Myometrial cell (primary cell): ENCODE results near the gene SLC17A9. TPM values are rescaled to one million over a fixed set of nuclear protein-coding genes. Genes with fewer than 3 reads are reported as not detected.

ENCODE experiments used
- total RNA-seq: library from RNA; depleted of rRNA; stranded (reverse); fragments of >200 nt; gene quantifications from 2 replicates; pipeline ENCODE4 v1.2.3, GENCODE V29; 2015

The SLC17A9 gene, protein sequence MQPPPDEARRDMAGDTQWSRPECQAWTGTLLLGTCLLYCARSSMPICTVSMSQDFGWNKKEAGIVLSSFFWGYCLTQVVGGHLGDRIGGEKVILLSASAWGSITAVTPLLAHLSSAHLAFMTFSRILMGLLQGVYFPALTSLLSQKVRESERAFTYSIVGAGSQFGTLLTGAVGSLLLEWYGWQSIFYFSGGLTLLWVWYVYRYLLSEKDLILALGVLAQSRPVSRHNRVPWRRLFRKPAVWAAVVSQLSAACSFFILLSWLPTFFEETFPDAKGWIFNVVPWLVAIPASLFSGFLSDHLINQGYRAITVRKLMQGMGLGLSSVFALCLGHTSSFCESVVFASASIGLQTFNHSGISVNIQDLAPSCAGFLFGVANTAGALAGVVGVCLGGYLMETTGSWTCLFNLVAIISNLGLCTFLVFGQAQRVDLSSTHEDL
- 26.1 and 36.3 TPM in 2 replicates for total RNA-seq

DNA sequence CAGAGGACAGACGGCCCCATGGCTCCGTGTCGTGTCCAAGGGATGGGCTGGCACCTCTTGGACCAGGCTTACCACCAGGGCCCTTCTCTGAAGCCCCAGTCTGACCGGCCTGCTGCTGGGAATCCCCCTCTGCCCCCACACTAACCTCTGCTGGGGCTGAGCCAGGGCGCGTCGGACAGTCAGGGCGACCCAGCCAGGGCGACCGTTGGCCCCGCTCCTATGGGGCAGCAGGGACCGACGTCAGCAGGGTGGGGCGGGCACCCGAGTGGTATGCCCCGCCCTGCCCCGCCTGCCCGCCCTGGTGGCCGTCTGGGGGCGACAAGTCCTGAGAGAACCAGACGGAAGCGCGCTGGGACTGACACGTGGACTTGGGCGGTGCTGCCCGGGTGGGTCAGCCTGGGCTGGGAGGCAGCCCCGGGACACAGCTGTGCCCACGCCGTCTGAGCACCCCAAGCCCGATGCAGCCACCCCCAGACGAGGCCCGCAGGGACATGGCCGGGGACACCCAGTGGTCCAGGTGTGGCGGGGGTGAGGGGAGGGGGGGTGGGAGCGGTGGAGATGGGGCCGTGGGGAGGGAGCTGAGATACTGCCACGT lies at the start of gene SLC17A9:
Gene SLC17A9, plus strand, starts transcription at position 337 of the 595 bp plus-strand sequence. Its CDS starts 122 bp downstream, at position 459.

DNA sequence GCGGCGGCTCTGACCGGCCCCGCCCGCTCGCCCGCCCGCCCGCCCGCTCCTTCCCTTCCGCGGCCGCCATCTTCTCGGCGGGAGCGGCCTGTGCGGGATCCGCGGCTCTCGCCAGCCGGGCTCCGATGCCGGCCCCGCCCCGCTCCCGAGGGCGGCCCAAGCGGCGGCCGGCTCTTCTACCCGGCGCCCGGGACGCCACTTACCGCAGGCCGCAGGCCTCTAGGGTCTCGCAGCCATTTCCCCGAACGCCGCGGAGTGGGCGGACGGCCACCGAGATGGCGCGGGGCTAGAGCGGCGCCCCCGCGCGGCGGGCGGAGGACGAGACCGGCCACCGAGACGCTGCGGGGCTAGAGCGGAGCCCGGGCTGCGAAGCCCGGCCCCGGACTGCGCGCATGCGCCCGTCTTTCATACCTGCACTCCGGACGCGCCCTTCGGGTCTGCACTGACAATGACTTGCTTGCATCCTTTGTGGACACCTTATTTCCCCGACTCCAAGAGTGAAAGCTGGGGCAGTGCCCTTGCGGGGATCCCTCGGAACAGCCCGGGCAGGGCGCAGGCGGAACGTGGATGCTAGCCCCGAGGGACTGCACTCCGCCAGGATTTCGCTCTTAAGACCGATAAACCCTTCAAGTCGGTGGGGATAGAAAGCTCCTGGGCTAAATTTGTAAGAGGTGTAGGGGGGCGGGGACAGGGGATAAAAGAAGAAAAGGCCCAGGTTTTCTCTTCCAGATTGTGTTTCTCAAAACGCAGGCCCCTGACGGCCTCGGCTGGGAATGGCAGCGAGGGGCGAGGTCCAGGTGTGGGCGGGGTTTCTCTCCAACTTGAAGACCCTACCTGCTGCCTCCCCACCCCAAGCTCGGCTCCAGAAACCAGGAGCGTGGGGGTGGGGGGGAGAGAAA lies 26.0 kb upstream of the SLC17A9 start, which contains the start of gene DIDO1:
Gene DIDO1, minus strand, starts transcription at position 277 of the 899 bp plus-strand sequence.

DNA sequence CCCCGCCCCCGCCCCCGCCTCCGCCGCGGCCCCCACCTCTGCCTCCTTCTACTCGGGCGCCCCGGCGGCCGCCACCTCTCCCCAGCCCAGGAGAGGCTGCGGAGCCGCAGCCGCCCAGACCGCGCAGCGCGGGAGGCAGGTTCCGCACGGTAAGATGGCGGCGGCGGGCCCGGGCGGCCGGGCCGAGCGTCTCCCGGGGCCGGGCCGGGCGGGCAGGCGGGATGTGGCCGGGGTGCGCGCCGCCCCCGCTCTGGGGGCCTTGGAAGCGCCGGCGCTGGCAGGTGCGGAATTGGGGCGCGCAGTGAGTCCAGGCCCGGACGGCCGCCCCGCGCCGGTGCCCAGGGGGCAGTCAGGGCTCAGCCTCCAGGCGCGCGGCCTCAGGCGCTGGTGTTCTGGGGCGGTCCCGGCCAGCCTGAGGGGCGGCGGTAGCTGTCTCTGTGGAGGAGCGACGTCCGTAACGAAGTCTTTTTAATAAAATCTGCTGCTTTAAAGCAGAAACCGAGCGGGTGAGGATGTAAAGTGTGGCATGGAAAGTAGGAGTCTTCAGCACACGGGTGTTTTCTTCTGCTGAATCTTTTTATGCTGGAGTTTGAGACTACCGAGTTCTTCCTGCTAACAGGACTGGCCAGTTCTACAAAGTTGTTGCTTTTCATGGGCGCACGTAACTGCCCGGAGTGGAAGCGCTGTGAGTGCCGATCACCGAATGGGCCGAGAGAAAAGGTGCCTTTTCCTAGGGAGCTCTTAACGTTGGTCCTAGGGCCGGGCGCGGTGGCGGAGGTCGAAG lies 14.2 kb upstream of the SLC17A9 start, which contains the start of gene GID8:
Gene GID8, plus strand, starts transcription at position 43 of the 784 bp plus-strand sequence. CDS start 3,356 bp downstream, outside the sequence.

DNA sequence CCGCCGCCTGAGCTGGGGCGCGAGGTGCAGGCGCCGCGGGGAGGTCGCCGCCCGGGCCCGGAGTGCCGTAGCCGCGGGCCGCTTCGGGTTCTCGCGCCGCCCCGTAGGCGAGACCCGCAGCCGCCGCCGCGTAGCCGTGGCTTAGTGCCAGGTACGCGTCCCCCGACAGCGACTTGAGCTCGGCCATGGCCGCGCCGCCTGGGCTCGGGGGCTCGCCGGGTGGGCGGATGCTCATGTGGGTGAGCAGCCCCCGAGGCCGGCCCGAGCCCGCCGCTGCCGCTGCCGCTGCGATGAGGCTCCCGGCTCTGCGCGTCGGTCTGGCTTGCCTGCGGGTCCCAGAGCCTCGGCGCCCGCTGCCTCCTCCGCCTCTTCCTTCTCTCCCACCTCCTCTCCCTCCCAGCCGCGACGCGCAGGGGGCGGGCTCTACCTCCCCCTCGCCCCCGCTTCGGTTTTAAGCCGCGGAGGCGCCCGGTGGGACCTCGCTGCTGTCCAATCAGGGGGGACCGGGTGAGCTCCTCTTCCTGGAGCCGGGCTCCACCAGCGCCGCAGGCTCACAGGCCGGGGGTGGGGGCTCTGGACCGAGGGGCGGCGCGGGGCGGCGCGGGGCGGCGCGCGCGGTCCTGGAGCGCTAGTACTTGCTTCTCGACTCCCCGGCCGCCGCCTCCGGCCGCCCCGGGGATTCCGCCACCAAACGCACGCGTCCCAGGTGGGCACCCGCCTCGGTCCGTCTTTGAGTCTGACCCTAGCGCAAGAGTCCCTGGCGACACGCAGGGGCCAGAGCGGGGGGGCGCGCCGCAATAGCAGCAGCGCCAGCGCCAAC lies 54.2 kb downstream of the SLC17A9 start, which contains the start of gene BHLHE23:
Gene BHLHE23, minus strand, starts transcription at position 425 of the 820 bp plus-strand sequence. Its CDS starts 190 bp downstream, at position 235.

Other genes starting within 250 kb of the SLC17A9 start
- gene NTSR1, start 243.9 kb upstream of the SLC17A9 start, total RNA-seq = not detected in 2 replicates
- 12.4 and 17.0 TPM in 2 replicates for gene MRGBP, start 156.2 kb upstream of the SLC17A9 start, total RNA-seq
- gene OGFR, start 147.9 kb upstream of the SLC17A9 start, total RNA-seq = 42.4 and 53.9 TPM in 2 replicates
- 1.4 and 2.3 TPM in 2 replicates for gene COL9A3, start 135.7 kb upstream of the SLC17A9 start, total RNA-seq
- gene TCFL5, start 90.9 kb upstream of the SLC17A9 start, total RNA-seq = 10.1 and 15.0 TPM in 2 replicates
- gene DIDO1, start 26.2 kb upstream of the SLC17A9 start, total RNA-seq = 29.7 and 30.8 TPM in 2 replicates
- gene GID8, start 14.6 kb upstream of the SLC17A9 start, total RNA-seq = 18.5 and 20.4 TPM in 2 replicates
- not detected in 2 replicates for gene BHLHE23, start 54.3 kb downstream of the SLC17A9 start, total RNA-seq